Liver (tissue), 9 donors: ENCODE results near the gene GAB2. TPM values are rescaled to one million over a fixed set of nuclear protein-coding genes. Genes with fewer than 3 reads are reported as not detected.

Source experiments
- DNase-seq: peaks from one replicate; pipeline ENCODE4 v3.0.0-alpha.2; 2017; ENCODE audit warnings: low spot score
- H3K27ac ChIP-seq, 2 donors: one replicate each; pipeline ENCODE4 v1.7.0; 2013; ENCODE audit warnings: inconsistent platforms in 2 of 2, low read length in 2 of 2, control low read depth in 1 of 2, low read depth in 1 of 2, mild to moderate bottlenecking in 1 of 2
- H3K27me3 ChIP-seq, 4 donors: one replicate each; pipeline versions ENCODE4 v1.6.1 to v1.7.0; 2013; ENCODE audit warnings: low read length in 3 of 4, inconsistent platforms in 1 of 4, mild to moderate bottlenecking in 1 of 4, moderate library complexity in 1 of 4; ENCODE audit not compliant: control insufficient read depth in 4 of 4, insufficient read depth in 4 of 4
- H3K36me3 ChIP-seq, 4 donors: one replicate each; pipeline versions ENCODE4 v1.6.1 to v1.7.0; 2013; ENCODE audit warnings: low read length in 3 of 4, mild to moderate bottlenecking in 3 of 4, low read depth in 1 of 4, moderate library complexity in 1 of 4; ENCODE audit not compliant: control insufficient read depth in 4 of 4, insufficient read depth in 3 of 4
- H3K4me1 ChIP-seq, 4 donors: one replicate each; pipeline versions ENCODE4 v1.6.1 to v1.7.0; 2013; ENCODE audit warnings: low read length in 3 of 4, mild to moderate bottlenecking in 3 of 4, moderate library complexity in 1 of 4; ENCODE audit not compliant: control insufficient read depth in 4 of 4, insufficient read depth in 4 of 4
- H3K4me3 ChIP-seq, 3 donors: one replicate each; pipeline versions ENCODE4 v1.6.1 to v1.7.0; 2013; ENCODE audit warnings: low read length in 3 of 3, control low read depth in 1 of 3, low read depth in 1 of 3, mild to moderate bottlenecking in 1 of 3
- H3K9ac ChIP-seq, 2 donors: one replicate each; pipeline ENCODE4 v1.7.0; 2013; ENCODE audit warnings: low read length in 2 of 2, mild to moderate bottlenecking in 2 of 2, moderate library complexity in 2 of 2, control low read depth in 1 of 2, low read depth in 1 of 2
- H3K9me3 ChIP-seq, 4 donors: one replicate each; pipeline versions ENCODE4 v1.6.1 to v1.7.0; 2013; ENCODE audit warnings: low read length in 3 of 4; ENCODE audit not compliant: control insufficient read depth in 4 of 4
- EGR1 ChIP-seq, 2 donors: IDR thresholded peaks; 2 replicates each; pipeline ENCODE4 v1.6.1; 2016 to 2018; ENCODE audit warnings: antibody characterized with exemption in 2 of 2, low read depth in 2 of 2
- FOXA1 ChIP-seq: IDR thresholded peaks from 2 replicates; pipeline ENCODE4 v1.6.1; 2016; ENCODE audit warnings: antibody characterized with exemption
- FOXA2 ChIP-seq: IDR thresholded peaks from 2 replicates; pipeline ENCODE4 v1.6.1; 2016; ENCODE audit warnings: antibody characterized with exemption
- GABPA ChIP-seq, 2 donors: IDR thresholded peaks in 1 of 2; conservative IDR thresholded peaks in 1 of 2; 2 replicates each; pipeline ENCODE4 v1.6.1; 2016; ENCODE audit warnings: antibody characterized with exemption in 2 of 2, mild to moderate bottlenecking in 1 of 2, moderate library complexity in 1 of 2
- HNF4A ChIP-seq, 2 donors: conservative IDR thresholded peaks; 2 replicates each; pipeline ENCODE4 v1.6.1; 2016; ENCODE audit warnings: antibody characterized with exemption in 2 of 2, mild to moderate bottlenecking in 2 of 2
- HNF4G ChIP-seq: IDR thresholded peaks from 2 replicates; pipeline ENCODE4 v1.6.1; 2016; ENCODE audit warnings: antibody characterized with exemption
- JUND ChIP-seq, 2 donors: IDR thresholded peaks; 2 replicates each; pipeline ENCODE4 v1.6.1; 2016; ENCODE audit warnings: antibody characterized with exemption in 2 of 2
- MAX ChIP-seq: IDR thresholded peaks from 2 replicates; pipeline ENCODE4 v1.6.1; 2016; ENCODE audit warnings: antibody characterized with exemption
- NR2F2 ChIP-seq: IDR thresholded peaks from 2 replicates; pipeline ENCODE4 v1.6.1; 2016; ENCODE audit warnings: antibody characterized with exemption
- RAD21 ChIP-seq, 2 donors: IDR thresholded peaks; 2 replicates each; pipeline ENCODE4 v1.6.1; 2016; ENCODE audit warnings: antibody characterized with exemption in 2 of 2, mild to moderate bottlenecking in 2 of 2
- REST ChIP-seq: IDR thresholded peaks from 2 replicates; pipeline ENCODE4 v1.6.1; 2016; ENCODE audit warnings: antibody characterized with exemption, mild to moderate bottlenecking
- RXRA ChIP-seq, 2 donors: IDR thresholded peaks; 2 replicates each; pipeline ENCODE4 v1.6.1; 2017 to 2018; ENCODE audit warnings: antibody characterized with exemption in 2 of 2, mild to moderate bottlenecking in 1 of 2
- SP1 ChIP-seq: IDR thresholded peaks from 2 replicates; pipeline ENCODE4 v1.6.1; 2018; ENCODE audit warnings: antibody characterized with exemption, mild to moderate bottlenecking
- ZBTB33 ChIP-seq: IDR thresholded peaks from 2 replicates; pipeline ENCODE4 v1.6.1; 2016; ENCODE audit warnings: antibody characterized with exemption
- WGBS: extraction: QIAGEN DNeasy Blood & Tissue Kit; methylation state at CpG from one replicate; pipeline ENCODE4 v1.1.7; 2013; 5-methylcytosine and 5-hydroxymethylcytosine counted together
- polyA plus RNA-seq, 2 donors: library from polyadenylated mRNA; stranded (reverse) in 1 of 2; unstranded in 1 of 2; fragments of 200-250 nt in 1 of 2; fragments of >200 nt in 1 of 2; fragmentation: Nextera tagmentation in 1 of 2; extraction: Ambion mirVana in 1 of 2; gene quantifications; one replicate each; pipeline versions ENCODE4 v1.2.1 to v1.2.3, GENCODE V29; 2013 to 2015
- total RNA-seq, 2 donors: library from RNA; depleted of rRNA; stranded (reverse); fragments of >200 nt; gene quantifications; one replicate each; pipeline ENCODE4 v1.2.3, GENCODE V29; 2014
- TF ChIP-seq, protein P1 (sequence below): IDR thresholded peaks from 2 replicates; pipeline ENCODE4 v1.6.1; 2016; ENCODE audit warnings: antibody characterized with exemption
- TF ChIP-seq, protein P2 (sequence below): fragments of 150-350 bp; IDR thresholded peaks from 2 replicates; pipeline ENCODE4 v1.5.1; 2017; ENCODE audit warnings: improper control_type of control experiment, low read depth, low read length; ENCODE audit not compliant: missing input control
- donor health status: healthy.
- donor health status: healthy.
- donor health status: healthy.
- donor health status: healthy.
- donor health status: healthy.

The GAB2 gene
- total and polyA plus RNA-seq, 4 donors, result 1.3 to 3.6 (median 2.5) TPM

DNA sequence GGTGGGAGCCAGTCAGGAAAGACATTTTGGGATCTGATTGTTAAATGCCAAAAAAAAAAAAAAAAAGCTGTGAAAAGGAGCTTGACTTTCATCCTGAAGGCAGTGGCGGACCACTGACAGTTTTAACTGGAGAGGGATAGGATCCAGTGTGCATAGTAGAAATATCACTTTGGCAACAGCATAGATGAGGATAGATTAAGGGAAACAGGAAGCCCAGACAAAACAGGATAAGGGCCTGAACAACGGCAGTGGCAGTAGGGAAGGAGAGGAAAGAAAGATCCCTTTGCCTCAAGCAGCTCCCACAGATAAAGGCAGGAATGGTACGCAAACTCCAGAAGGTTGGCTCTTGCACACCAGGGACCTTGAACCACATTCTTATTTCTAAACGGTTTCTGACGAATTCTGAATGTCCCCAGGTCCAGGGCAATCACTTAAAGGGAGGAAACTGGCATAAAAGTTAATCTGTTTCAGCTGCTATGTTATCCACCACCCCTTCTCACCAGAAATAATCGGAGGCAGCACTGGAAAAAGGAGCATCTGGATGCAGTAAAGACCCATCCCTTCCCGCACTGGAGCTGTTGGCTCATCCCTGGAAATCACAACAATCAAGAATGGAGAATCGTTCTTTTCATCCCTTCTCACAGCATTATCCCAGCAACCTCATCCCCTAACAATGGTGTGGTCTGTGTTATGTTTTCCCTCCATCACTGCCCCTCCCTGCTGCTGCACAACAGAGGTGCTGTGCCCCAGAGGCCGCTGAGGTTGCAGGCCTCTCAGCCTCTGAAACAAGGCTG lies 99.1 kb downstream of the GAB2 start:
- no peak for TF ChIP-seq RAD21 (IDR thresholded peaks at IDR 0.05)
- TF ChIP-seq HNF4G, result no peak
- TF ChIP-seq, protein P1, sequence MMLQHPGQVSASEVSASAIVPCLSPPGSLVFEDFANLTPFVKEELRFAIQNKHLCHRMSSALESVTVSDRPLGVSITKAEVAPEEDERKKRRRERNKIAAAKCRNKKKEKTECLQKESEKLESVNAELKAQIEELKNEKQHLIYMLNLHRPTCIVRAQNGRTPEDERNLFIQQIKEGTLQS, result no peak
- TF ChIP-seq JUND (IDR thresholded peaks at IDR 0.05), result no peak
- TF ChIP-seq, protein P2, sequence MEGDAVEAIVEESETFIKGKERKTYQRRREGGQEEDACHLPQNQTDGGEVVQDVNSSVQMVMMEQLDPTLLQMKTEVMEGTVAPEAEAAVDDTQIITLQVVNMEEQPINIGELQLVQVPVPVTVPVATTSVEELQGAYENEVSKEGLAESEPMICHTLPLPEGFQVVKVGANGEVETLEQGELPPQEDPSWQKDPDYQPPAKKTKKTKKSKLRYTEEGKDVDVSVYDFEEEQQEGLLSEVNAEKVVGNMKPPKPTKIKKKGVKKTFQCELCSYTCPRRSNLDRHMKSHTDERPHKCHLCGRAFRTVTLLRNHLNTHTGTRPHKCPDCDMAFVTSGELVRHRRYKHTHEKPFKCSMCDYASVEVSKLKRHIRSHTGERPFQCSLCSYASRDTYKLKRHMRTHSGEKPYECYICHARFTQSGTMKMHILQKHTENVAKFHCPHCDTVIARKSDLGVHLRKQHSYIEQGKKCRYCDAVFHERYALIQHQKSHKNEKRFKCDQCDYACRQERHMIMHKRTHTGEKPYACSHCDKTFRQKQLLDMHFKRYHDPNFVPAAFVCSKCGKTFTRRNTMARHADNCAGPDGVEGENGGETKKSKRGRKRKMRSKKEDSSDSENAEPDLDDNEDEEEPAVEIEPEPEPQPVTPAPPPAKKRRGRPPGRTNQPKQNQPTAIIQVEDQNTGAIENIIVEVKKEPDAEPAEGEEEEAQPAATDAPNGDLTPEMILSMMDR, result no peak
- TF ChIP-seq EGR1 (IDR thresholded peaks at IDR 0.05; ENCODE audit: low read depth in 2 of 2), result no peak
- no peak for TF ChIP-seq RXRA (IDR thresholded peaks at IDR 0.05)
- TF ChIP-seq GABPA (IDR thresholded peaks at IDR 0.05 in 1 of 2, conservative IDR thresholded peaks at IDR 0.05 in 1 of 2), result no peak
- TF ChIP-seq FOXA1, result no peak
- no peak for TF ChIP-seq MAX
- TF ChIP-seq SP1, result no peak
- no peak for TF ChIP-seq REST
- TF ChIP-seq NR2F2, result no peak
- no peak for TF ChIP-seq HNF4A (conservative IDR thresholded peaks at IDR 0.05)
- no peak for TF ChIP-seq ZBTB33
- no peak for TF ChIP-seq FOXA2
- Histone ChIP-seq H3K4me1 (no peaks in the 10 kb centered on the region), H3K4me3 (no peak overlapping the region), H3K9ac (no peak overlapping the region), H3K27ac (no peak overlapping the region), H3K27me3 (no peaks in the 10 kb centered on the region), H3K9me3 (no peaks in the 10 kb centered on the region), H3K36me3 (no peaks in the 10 kb centered on the region)
- 78% methylated on average over 9 of the region's 9 CpGs for WGBS
- no peak for DNase-seq
